SK-N-SH (cell line): ENCODE data around the gene MAPKAPK3. TPM values are rescaled to one million over a fixed set of nuclear protein-coding genes. Genes with fewer than 3 reads are reported as not detected.

Experiments used
- CTCF ChIA-PET: fragments of 300-600, 350-600 bp; formaldehyde crosslinking; extraction: SDS; loops from one replicate; lab custom pipeline; 2021; lab: Yijun Ruan, JAX
- POLR2A ChIA-PET: fragments of 350-600 bp; sonication (Branson Sonifier 250); formaldehyde crosslinking; extraction: SDS; loops from one replicate; lab custom pipeline; 2020; ENCODE audit warnings: antibody characterized with exemption, inconsistent platforms; lab: Yijun Ruan, JAX
- DNase-seq: peaks from one replicate; pipeline ENCODE4 v3.0.0; 2012
- H2AFZ ChIP-seq: fragments of 200-600 bp; sonication (generic); 2 replicates; pipeline ENCODE4 v1.8.1; 2016; ENCODE audit warnings: antibody characterized with exemption, mild to moderate bottlenecking, low read depth
- H3F3A ChIP-seq: fragments of 200-600 bp; sonication (generic); replicated peaks from 2 replicates; pipeline ENCODE3; 2016; ENCODE audit warnings: antibody characterized with exemption, mild to moderate bottlenecking; ENCODE audit not compliant: insufficient read depth
- H3K27ac ChIP-seq, 2 experiments: fragments of 200-500 bp in 1 of 2; fragments of 200-600 bp in 1 of 2; sonication (Bioruptor generic) in 1 of 2; sonication (generic), shearing (Covaris generic) in 1 of 2; 2 replicates each; pipeline versions ENCODE4 v1.5.1 to v1.6.1; 2014 to 2016; ENCODE audit warnings: low read depth in 2 of 2, inconsistent platforms in 1 of 2, low read length in 1 of 2, mild to moderate bottlenecking in 1 of 2, mixed read lengths in 1 of 2
- H3K27me3 ChIP-seq: fragments of 200-600 bp; sonication (generic), shearing (Covaris generic); 2 replicates; pipeline ENCODE4 v1.6.1; 2016; ENCODE audit warnings: mixed run types; ENCODE audit not compliant: insufficient read depth
- H3K36me3 ChIP-seq, 2 experiments: fragments of 200-500 bp in 1 of 2; fragments of 200-600 bp in 1 of 2; sonication (Bioruptor generic) in 1 of 2; sonication (generic) in 1 of 2; replicated peaks in 1 of 2; 2 replicates each; pipeline versions ENCODE3 to v1.5.1; 2014 to 2016; ENCODE audit warnings: low read length in 1 of 2, mild to moderate bottlenecking in 1 of 2; ENCODE audit not compliant: insufficient read depth in 2 of 2, control insufficient read depth in 1 of 2
- H3K4me1 ChIP-seq, 2 experiments: fragments of 200-500 bp in 1 of 2; fragments of 200-600 bp in 1 of 2; sonication (Bioruptor generic) in 1 of 2; sonication (generic), shearing (Covaris generic) in 1 of 2; 2 replicates each; pipeline versions ENCODE4 v1.5.1 to v1.6.1; 2014 to 2016; ENCODE audit warnings: low read depth in 1 of 2, low read length in 1 of 2, mixed run types in 1 of 2; ENCODE audit not compliant: insufficient read depth in 2 of 2, control insufficient read depth in 1 of 2
- H3K4me2 ChIP-seq: fragments of 200-600 bp; sonication (generic), shearing (Covaris generic); 2 replicates; pipeline ENCODE4 v1.6.1; 2017; ENCODE audit warnings: mixed run types
- H3K4me3 ChIP-seq, 2 experiments: fragments of 200-500 bp in 1 of 2; fragments of 200-600 bp in 1 of 2; sonication (Bioruptor generic) in 1 of 2; sonication (generic), shearing (Covaris generic) in 1 of 2; 2 replicates each; pipeline versions ENCODE4 v1.5.1 to v1.8.1; 2014 to 2016; ENCODE audit warnings: low read depth in 2 of 2, inconsistent platforms in 1 of 2, low read length in 1 of 2, mild to moderate bottlenecking in 1 of 2, mixed read lengths in 1 of 2, moderate library complexity in 1 of 2
- H3K79me2 ChIP-seq: fragments of 200-600 bp; sonication (generic); 2 replicates; pipeline ENCODE4 v1.8.1; 2017; ENCODE audit warnings: mild to moderate bottlenecking; ENCODE audit not compliant: insufficient read depth
- H3K9ac ChIP-seq: fragments of 200-600 bp; sonication (generic); 2 replicates; pipeline ENCODE4 v1.6.1; 2017; ENCODE audit warnings: mixed run types
- H3K9me2 ChIP-seq: fragments of 200-600 bp; sonication (generic); 2 replicates; pipeline ENCODE4 v1.6.1; 2017; ENCODE audit warnings: mixed run types
- H3K9me3 ChIP-seq: fragments of 200-600 bp; sonication (generic); 2 replicates; pipeline ENCODE4 v1.6.1; 2017; ENCODE audit warnings: mixed run types, mild to moderate bottlenecking, moderate library complexity
- H4K20me1 ChIP-seq: fragments of 200-600 bp; sonication (generic); 2 replicates; pipeline ENCODE4 v1.6.1; 2017; ENCODE audit warnings: mild to moderate bottlenecking, mixed run types; ENCODE audit not compliant: insufficient read depth
- CHD2 ChIP-seq: fragments of 150-350 bp; IDR thresholded peaks from 2 replicates; pipeline ENCODE4 v1.6.1; 2018; ENCODE audit warnings: low read length; ENCODE audit not compliant: partially characterized antibody
- EZH2phosphoT487 ChIP-seq: fragments of 200-600 bp; sonication (generic); IDR thresholded peaks from 2 replicates; pipeline ENCODE4 v1.6.1; 2017; ENCODE audit warnings: low read depth, mixed run types, mild to moderate bottlenecking, antibody characterized with exemption, moderate library complexity, borderline replicate concordance
- RCOR1 ChIP-seq: fragments of 150-350 bp; IDR thresholded peaks from 2 replicates; pipeline ENCODE4 v1.6.1; 2017; ENCODE audit warnings: antibody characterized with exemption, low read length
- RFX5 ChIP-seq: IDR thresholded peaks from 2 replicates; pipeline ENCODE4 v1.6.1; 2012; ENCODE audit warnings: mild to moderate bottlenecking, improper control_type of control experiment, low read length
- SMC3 ChIP-seq: IDR thresholded peaks from 2 replicates; pipeline ENCODE4 v1.6.1; 2012; ENCODE audit warnings: low read depth, low read length, improper control_type of control experiment
- WGBS: methylation state at CpG from one replicate; pipeline ENCODE4 v1.1.6; 2017; ENCODE audit warnings: low lambda C conversion rate; 5-methylcytosine and 5-hydroxymethylcytosine counted together
- polyA plus RNA-seq, 3 experiments: library from polyadenylated mRNA; depleted of rRNA; stranded (reverse); fragments of >200 nt; gene quantifications; 2 replicates each; pipeline ENCODE4 v1.2.3, GENCODE V29; 2012
- TF ChIP-seq, protein P1 (sequence below): IDR thresholded peaks from 2 replicates; pipeline ENCODE4 v1.6.1; 2012; ENCODE audit warnings: mild to moderate bottlenecking, low read depth, low read length, moderate library complexity
- TF ChIP-seq, protein P2 (sequence below): IDR thresholded peaks from 2 replicates; pipeline ENCODE4 v1.4.0; 2012; ENCODE audit warnings: low read depth
- TF ChIP-seq, protein P3 (sequence below): fragments of 150-350 bp; IDR thresholded peaks from 2 replicates; pipeline ENCODE4 v1.6.1; 2017; ENCODE audit warnings: antibody characterized with exemption, low read length, low read depth, borderline replicate concordance

Gene MAPKAPK3
- polyA plus RNA-seq, 1 of the 3 experiments (the other 2 are of a cell fraction): 29.4 TPM

DNA sequence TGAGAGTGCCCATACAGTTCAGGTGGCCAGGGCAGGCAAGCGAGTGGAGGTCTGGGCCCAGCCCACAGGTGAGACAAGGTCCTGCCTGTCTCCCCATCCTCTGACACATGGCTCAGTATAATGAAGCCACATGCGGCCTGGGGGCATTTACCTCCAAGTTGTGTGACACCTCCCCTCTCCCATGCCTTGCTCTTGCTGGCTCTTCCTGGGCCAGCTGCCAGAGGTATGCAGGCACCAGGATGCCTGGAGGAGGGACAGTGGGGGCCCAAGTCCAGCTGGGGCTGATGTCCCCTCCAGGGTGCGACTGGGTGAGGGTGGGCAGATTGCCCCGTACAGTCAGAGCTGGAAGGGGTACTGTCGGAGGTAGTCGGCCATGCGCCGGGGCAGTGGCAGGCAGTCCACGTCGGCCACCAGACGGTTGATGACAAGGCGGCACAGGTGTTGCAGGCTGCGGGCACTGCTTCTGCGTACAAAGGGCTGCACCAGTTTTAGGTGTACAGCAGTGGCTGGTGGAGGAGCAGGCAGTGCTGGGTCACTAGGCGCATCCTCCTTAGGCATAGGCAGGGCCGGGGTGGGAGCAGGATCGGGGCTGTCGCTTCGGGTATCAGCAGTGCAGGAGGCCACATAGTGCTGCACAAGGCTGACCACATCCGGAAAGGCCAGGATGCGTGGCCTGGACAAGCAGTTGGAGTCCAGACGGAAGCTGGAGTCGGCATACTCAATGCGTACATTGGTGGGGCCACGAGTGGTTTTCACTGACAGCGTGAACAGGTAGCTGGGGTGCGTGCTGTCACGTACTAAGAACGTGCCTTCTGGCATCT is 9.5 kb upstream of the MAPKAPK3 start:
- Histone ChIP-seq H3K9ac (no peak overlapping the region), H3K9me3 (no peaks in the 10 kb centered on the region), H3K36me3 (peaks cover 0 to 4% of the 10 kb centered on the region in 2 experiments), H3K27ac (no peak overlapping the region), H3K4me1 (peaks cover 0 to 36% of the 10 kb centered on the region in 2 experiments; a peak in 1 of 4 replicates), H3K9me2 (no peaks in the 10 kb centered on the region), H4K20me1 (no peaks in the 10 kb centered on the region), H3K4me2 (no peak overlapping the region), H3K27me3 (no peaks in the 10 kb centered on the region), H2AFZ (no peak overlapping the region), H3K4me3 (no peak overlapping the region), H3F3A (no peaks in the 10 kb centered on the region)
- no peak for DNase-seq
- 94% methylated on average over 27 of the region's 29 CpGs for WGBS
- CTCF ChIA-PET: interaction anchor here (1.0 to 25.1 kb wide), 3 partner anchors 9 to 106 kb away, joined by 3 to 648 read pairs (median 4); partner anchors contain the start of genes C3orf18 and HEMK1
- TF ChIP-seq EZH2phosphoT487: no peak
- TF ChIP-seq CHD2: no peak
- TF ChIP-seq, protein P1, sequence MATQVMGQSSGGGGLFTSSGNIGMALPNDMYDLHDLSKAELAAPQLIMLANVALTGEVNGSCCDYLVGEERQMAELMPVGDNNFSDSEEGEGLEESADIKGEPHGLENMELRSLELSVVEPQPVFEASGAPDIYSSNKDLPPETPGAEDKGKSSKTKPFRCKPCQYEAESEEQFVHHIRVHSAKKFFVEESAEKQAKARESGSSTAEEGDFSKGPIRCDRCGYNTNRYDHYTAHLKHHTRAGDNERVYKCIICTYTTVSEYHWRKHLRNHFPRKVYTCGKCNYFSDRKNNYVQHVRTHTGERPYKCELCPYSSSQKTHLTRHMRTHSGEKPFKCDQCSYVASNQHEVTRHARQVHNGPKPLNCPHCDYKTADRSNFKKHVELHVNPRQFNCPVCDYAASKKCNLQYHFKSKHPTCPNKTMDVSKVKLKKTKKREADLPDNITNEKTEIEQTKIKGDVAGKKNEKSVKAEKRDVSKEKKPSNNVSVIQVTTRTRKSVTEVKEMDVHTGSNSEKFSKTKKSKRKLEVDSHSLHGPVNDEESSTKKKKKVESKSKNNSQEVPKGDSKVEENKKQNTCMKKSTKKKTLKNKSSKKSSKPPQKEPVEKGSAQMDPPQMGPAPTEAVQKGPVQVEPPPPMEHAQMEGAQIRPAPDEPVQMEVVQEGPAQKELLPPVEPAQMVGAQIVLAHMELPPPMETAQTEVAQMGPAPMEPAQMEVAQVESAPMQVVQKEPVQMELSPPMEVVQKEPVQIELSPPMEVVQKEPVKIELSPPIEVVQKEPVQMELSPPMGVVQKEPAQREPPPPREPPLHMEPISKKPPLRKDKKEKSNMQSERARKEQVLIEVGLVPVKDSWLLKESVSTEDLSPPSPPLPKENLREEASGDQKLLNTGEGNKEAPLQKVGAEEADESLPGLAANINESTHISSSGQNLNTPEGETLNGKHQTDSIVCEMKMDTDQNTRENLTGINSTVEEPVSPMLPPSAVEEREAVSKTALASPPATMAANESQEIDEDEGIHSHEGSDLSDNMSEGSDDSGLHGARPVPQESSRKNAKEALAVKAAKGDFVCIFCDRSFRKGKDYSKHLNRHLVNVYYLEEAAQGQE: no peak
- TF ChIP-seq, protein P2, sequence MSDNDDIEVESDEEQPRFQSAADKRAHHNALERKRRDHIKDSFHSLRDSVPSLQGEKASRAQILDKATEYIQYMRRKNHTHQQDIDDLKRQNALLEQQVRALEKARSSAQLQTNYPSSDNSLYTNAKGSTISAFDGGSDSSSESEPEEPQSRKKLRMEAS: no peak
- TF ChIP-seq RFX5: no peak
- no peak for TF ChIP-seq SMC3
- TF ChIP-seq, protein P3, sequence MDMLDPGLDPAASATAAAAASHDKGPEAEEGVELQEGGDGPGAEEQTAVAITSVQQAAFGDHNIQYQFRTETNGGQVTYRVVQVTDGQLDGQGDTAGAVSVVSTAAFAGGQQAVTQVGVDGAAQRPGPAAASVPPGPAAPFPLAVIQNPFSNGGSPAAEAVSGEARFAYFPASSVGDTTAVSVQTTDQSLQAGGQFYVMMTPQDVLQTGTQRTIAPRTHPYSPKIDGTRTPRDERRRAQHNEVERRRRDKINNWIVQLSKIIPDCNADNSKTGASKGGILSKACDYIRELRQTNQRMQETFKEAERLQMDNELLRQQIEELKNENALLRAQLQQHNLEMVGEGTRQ: no peak
- TF ChIP-seq, all 33 proteins: peak for 0
- H3K79me2 ChIP-seq: no peaks in the 10 kb centered on the region
- POLR2A ChIA-PET: interaction anchor here (0.5 kb wide), 1 partner anchor 19 kb away, joined by 3 read pairs; no protein-coding TSS in a partner anchor

DNA sequence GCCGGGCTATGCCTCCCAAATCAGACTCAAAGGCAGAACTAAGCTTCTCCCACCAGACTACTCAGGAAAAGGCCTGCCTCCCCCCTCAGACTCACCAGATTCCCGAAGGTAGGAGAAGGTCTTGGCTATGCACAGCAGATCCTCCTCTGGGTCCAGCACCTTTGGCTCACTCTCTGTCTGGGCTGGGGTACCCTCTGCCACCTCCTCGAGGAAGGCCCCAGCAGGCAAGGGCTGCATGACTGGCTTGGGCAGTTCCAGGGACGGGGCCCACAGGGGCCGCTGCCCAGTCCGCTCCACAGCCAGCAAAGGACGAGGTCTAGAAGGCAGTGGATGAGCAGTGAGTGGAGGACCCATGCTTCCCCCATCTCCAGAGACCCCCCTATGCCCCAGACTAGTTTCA is 8.7 kb upstream of the MAPKAPK3 start:
- no peak overlapping the region for H3K9ac ChIP-seq
- H3K27ac ChIP-seq: no peak overlapping the region
- no peaks in the 10 kb centered on the region for H4K20me1 ChIP-seq
- no peak for TF ChIP-seq RCOR1
- H3K9me2 ChIP-seq: no peaks in the 10 kb centered on the region
- H3K4me2 ChIP-seq: no peak overlapping the region
- H3K4me1 ChIP-seq: peaks cover 0 to 34% of the 10 kb centered on the region in 2 experiments; a peak in 1 of 4 replicates
- no peak overlapping the region for H2AFZ ChIP-seq
- CTCF ChIA-PET: interaction anchor here (0.9 to 25.1 kb wide), 5 partner anchors 8 to 348 kb away, joined by 3 to 648 read pairs (median 3); partner anchors contain the start of genes C3orf18 and HEMK1
- 100% methylated on average over 4 of the region's 7 CpGs for WGBS
- peaks cover 0 to 4% of the 10 kb centered on the region in 2 experiments for H3K36me3 ChIP-seq
- no peaks in the 10 kb centered on the region for H3K27me3 ChIP-seq
- H3K4me3 ChIP-seq: no peak overlapping the region
- H3K9me3 ChIP-seq: no peaks in the 10 kb centered on the region
- H3K79me2 ChIP-seq: no peaks in the 10 kb centered on the region
- POLR2A ChIA-PET: no interaction called here
- DNase-seq: no peak
- H3F3A ChIP-seq: no peaks in the 10 kb centered on the region
